ENCODE data around the gene MEMO1.
"Not testable (repeated sequence)": the region's sequence is repeated elsewhere in the genome, so short reads cannot be mapped to it uniquely, and the experiment has no call there.

The MEMO1 gene

GRCh38 chr2:31865215-31865614, 145.6 kb downstream of the MEMO1 start:
- peak; percentile 14 for DNase-seq (ENCODE audit: low spot score)
- TF ChIP-seq CTCF (IDR thresholded peaks at IDR 0.05; ENCODE audit: extremely low read depth, missing control alignments), result no peak

- TF ChIP-seq CTCF (IDR thresholded peaks at IDR 0.05; ENCODE audit: extremely low read depth, missing control alignments), result no peak
- no peak for DNase-seq (ENCODE audit: low spot score)
Observed at GRCh38 chr2:31863867-31864266, 146.9 kb downstream of the MEMO1 start.

GRCh38 chr2:31863015-31863656, 147.7 kb downstream of the MEMO1 start:
- DNase-seq (ENCODE audit: low spot score), result not testable (repeated sequence)

GRCh38 chr2:31859959-31860358, 150.8 kb downstream of the MEMO1 start:
- DNase-seq (ENCODE audit: low spot score), result no peak
- no peak for TF ChIP-seq CTCF (IDR thresholded peaks at IDR 0.05; ENCODE audit: extremely low read depth, missing control alignments)

GRCh38 chr2:31853521-31853920, 157.3 kb downstream of the MEMO1 start:
- no peak for TF ChIP-seq CTCF (IDR thresholded peaks at IDR 0.05; ENCODE audit: extremely low read depth, missing control alignments)
- no peak for DNase-seq (ENCODE audit: low spot score)

GRCh38 chr2:31842150-31842549, 168.7 kb downstream of the MEMO1 start:
- not testable (repeated sequence) for DNase-seq (ENCODE audit: low spot score)

- no peak for TF ChIP-seq CTCF (IDR thresholded peaks at IDR 0.05; ENCODE audit: extremely low read depth, missing control alignments)
- DNase-seq (ENCODE audit: low spot score), result no peak
Observed at GRCh38 chr2:31835450-31835849, 175.4 kb downstream of the MEMO1 start.

GRCh38 chr2:31832363-31832762, 178.4 kb downstream of the MEMO1 start:
- no peak for DNase-seq (ENCODE audit: low spot score)
- TF ChIP-seq CTCF (IDR thresholded peaks at IDR 0.05; ENCODE audit: extremely low read depth, missing control alignments), result no peak
